Measurements from ENCODE around the gene RFNG. TPM values are rescaled to one million over a fixed set of nuclear protein-coding genes. Genes with fewer than 3 reads are reported as not detected.

RFNG gene
- total and polyA plus RNA-seq, 2 donors (not counting 1 experiment from before 2014, with no cell fraction given): 30.1 to 44.5 TPM

GRCh38 chr17:82081546-82081945 is 29.9 kb upstream of the RFNG start:
- Histone ChIP-seq H3K79me2 (ENCODE audit: control insufficient read depth, insufficient read depth, low read length) (no peaks in the 10 kb centered on the region), H4K20me1 (ENCODE audit: control insufficient read depth, insufficient read depth, low read length, poor library complexity, severe bottlenecking) (no peaks in the 10 kb centered on the region), H3K4me3 (ENCODE audit: control extremely low read depth in 1 of 5, extremely low read depth in 1 of 5, insufficient read depth in 1 of 5, low read depth in 2 of 5, low read length in 4 of 5) (no peak overlapping the region), H3K9me3 (ENCODE audit: control extremely low read depth in 1 of 3, control insufficient read depth in 2 of 3, insufficient read depth in 1 of 3, low read length in 2 of 3) (no peaks in the 10 kb centered on the region), H3K4me1 (ENCODE audit: control insufficient read depth in 2 of 2, insufficient read depth in 2 of 2, low read length in 2 of 2) (no peaks in the 10 kb centered on the region), H3K4me2 (replicated peaks; ENCODE audit: low read depth, low read length, poor library complexity, severe bottlenecking) (no peak overlapping the region), H3K36me3 (replicated peaks in 1 of 2; ENCODE audit: control extremely low read depth in 1 of 2, control insufficient read depth in 1 of 2, extremely low read depth in 1 of 2, insufficient read depth in 2 of 2, low read length in 1 of 2) (peaks cover 0 to 46% of the 10 kb centered on the region in 2 experiments), H2AFZ (ENCODE audit: insufficient read depth, low read depth, low read length, poor library complexity, severe bottlenecking) (no peak overlapping the region), H3K9ac (ENCODE audit: low read length) (no peak overlapping the region), H3K27ac (ENCODE audit: low read length in 2 of 2) (no peak overlapping the region), H3K27me3 (replicated peaks in 1 of 4; ENCODE audit: control extremely low read depth in 1 of 4, control insufficient read depth in 3 of 4, insufficient read depth in 4 of 4, low read length in 3 of 4) (no peaks in the 10 kb centered on the region)
- ATAC-seq (ENCODE audit: low read depth) (no peak), DNase-seq (no peak)
- ChIA-PET CTCF (no interaction called here), POLR2A (interaction anchor here (0.5 kb wide), 1 partner anchor 10 kb away, joined by 9 read pairs; no protein-coding TSS in a partner anchor)
- intact Hi-C loops (cut with micrococcal nuclease): no loop called here
- Mint-ChIP-seq H3K4me3 (no peak overlapping the region), H3K27ac (no peak overlapping the region), H3K27me3 (no peaks in the 10 kb centered on the region), H3K4me1 (no peaks in the 10 kb centered on the region), H3K9me3 (ENCODE audit: insufficient read depth) (no peaks in the 10 kb centered on the region)
- TF ChIP-seq EZH2 (IDR thresholded peaks at IDR 0.05; ENCODE audit: borderline replicate concordance, insufficient read depth, low read depth, low read length, poor library complexity, severe bottlenecking): no peak
- no peak for TF ChIP-seq CTCF (IDR thresholded peaks at IDR 0.05)
- 95% methylated on average over 16 of the region's 20 CpGs for WGBS (ENCODE audit: insufficient coverage)

DNA sequence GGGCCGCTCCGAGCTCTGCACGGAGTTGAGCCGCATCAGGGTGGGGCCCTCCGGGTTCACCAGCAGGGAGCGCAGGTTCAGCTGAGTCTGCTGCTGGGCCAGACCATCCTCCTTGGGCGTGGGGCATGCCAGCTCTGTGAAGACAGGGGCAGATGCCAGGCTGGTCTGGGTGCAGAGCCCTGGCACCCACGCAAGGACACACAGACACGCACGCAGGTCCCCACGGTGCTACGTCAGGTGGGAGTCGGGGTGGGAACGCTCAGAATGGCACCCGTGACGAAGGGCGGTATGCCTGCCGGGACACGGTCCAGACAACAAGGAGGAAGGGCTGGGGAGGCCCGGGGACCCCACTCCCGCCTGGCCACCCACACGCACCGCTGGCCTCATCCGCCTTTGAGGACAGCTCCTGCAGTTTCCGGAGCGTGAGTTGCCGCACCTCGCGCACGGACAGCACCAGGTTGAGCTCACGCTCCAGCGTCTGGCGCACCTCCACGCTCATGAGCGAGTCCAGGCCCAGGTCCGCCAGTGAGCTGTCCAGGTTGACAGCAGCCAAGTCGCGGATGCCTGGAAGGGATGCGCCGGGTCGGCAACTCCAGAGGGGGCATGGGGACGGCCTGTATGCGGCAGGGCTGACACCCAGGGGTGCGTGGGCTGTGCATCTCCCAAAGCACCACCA is 29.3 kb upstream of the RFNG start:
- ChIA-PET POLR2A (interaction anchor here (0.5 kb wide), 1 partner anchor 10 kb away, joined by 9 read pairs; no protein-coding TSS in a partner anchor), CTCF (no interaction called here)
- H3K4me1 ChIP-seq (ENCODE audit: control insufficient read depth in 2 of 2, insufficient read depth in 2 of 2, low read length in 2 of 2): no peaks in the 10 kb centered on the region
- TF ChIP-seq CTCF (IDR thresholded peaks at IDR 0.05) (no peak), EZH2 (IDR thresholded peaks at IDR 0.05; ENCODE audit: borderline replicate concordance, insufficient read depth, low read depth, low read length, poor library complexity, severe bottlenecking) (no peak)
- H3K79me2 ChIP-seq (ENCODE audit: control insufficient read depth, insufficient read depth, low read length): no peaks in the 10 kb centered on the region
- H3K4me1 Mint-ChIP-seq: no peaks in the 10 kb centered on the region
- no peak overlapping the region for H3K27ac Mint-ChIP-seq
- DNase-seq (no peak), ATAC-seq (ENCODE audit: low read depth) (no peak)
- no peaks in the 10 kb centered on the region for H3K27me3 Mint-ChIP-seq
- H3K4me2 ChIP-seq (replicated peaks; ENCODE audit: low read depth, low read length, poor library complexity, severe bottlenecking): no peak overlapping the region
- H3K4me3 ChIP-seq (ENCODE audit: control extremely low read depth in 1 of 5, extremely low read depth in 1 of 5, insufficient read depth in 1 of 5, low read depth in 2 of 5, low read length in 4 of 5): no peak overlapping the region
- no peak overlapping the region for H3K4me3 Mint-ChIP-seq
- H3K9ac ChIP-seq (ENCODE audit: low read length): no peak overlapping the region
- no peaks in the 10 kb centered on the region for H4K20me1 ChIP-seq (ENCODE audit: control insufficient read depth, insufficient read depth, low read length, poor library complexity, severe bottlenecking)
- H3K27me3 ChIP-seq (replicated peaks in 1 of 4; ENCODE audit: control extremely low read depth in 1 of 4, control insufficient read depth in 3 of 4, insufficient read depth in 4 of 4, low read length in 3 of 4): no peaks in the 10 kb centered on the region
- intact Hi-C loops (cut with micrococcal nuclease): no loop called here
- H3K9me3 Mint-ChIP-seq (ENCODE audit: insufficient read depth): no peaks in the 10 kb centered on the region
- no peak overlapping the region for H3K27ac ChIP-seq (ENCODE audit: low read length in 2 of 2)
- no peak overlapping the region for H2AFZ ChIP-seq (ENCODE audit: insufficient read depth, low read depth, low read length, poor library complexity, severe bottlenecking)
- 97% methylated on average over 44 of the region's 44 CpGs for WGBS (ENCODE audit: insufficient coverage)
- no peaks in the 10 kb centered on the region for H3K9me3 ChIP-seq (ENCODE audit: control extremely low read depth in 1 of 3, control insufficient read depth in 2 of 3, insufficient read depth in 1 of 3, low read length in 2 of 3)
- H3K36me3 ChIP-seq (replicated peaks in 1 of 2; ENCODE audit: control extremely low read depth in 1 of 2, control insufficient read depth in 1 of 2, extremely low read depth in 1 of 2, insufficient read depth in 2 of 2, low read length in 1 of 2): peaks cover 0 to 40% of the 10 kb centered on the region in 2 experiments
